ENCODE measurements around the gene SLC8B1. TPM values are rescaled to one million over a fixed set of nuclear protein-coding genes. Genes with fewer than 3 reads are reported as not detected.

Gene SLC8B1
- polyA plus RNA-seq, 1 donor (not counting 4 experiments of a cell fraction or from before 2014, with no cell fraction given) = 8.0 TPM

DNA sequence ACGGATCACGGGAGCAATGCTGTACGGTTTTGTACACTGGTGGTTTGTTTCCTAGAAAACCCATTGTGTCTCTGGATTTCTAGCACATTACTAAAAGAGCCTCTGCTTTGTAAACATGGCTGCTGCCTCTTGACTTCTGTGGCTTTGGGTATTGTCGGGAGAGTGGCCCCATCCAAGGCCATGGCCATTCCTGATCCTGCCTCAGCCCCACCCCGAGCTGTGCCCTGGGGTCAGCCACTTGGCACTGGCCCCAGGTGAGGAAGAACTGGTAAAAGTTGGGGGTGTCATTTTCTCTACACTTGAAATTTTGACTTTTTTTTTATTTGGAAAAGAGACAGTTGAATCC lies 36.5 kb downstream of the SLC8B1 start:
- Histone ChIP-seq H4K20me1 (ENCODE audit: control insufficient read depth, extremely low read depth, insufficient read depth, low read length) (no peaks in the 10 kb centered on the region), H2AFZ (ENCODE audit: control insufficient read depth, low read length) (no peak overlapping the region), H3K4me2 (ENCODE audit: control insufficient read depth, extremely low read depth, insufficient read depth, low read depth, low read length) (no peak overlapping the region), H3K27me3 (ENCODE audit: control insufficient read depth, extremely low read depth, insufficient read depth, low read length) (no peaks in the 10 kb centered on the region), H3K9ac (ENCODE audit: control insufficient read depth, extremely low read depth, insufficient read depth, low read length) (no peak overlapping the region), H3K9me1 (ENCODE audit: control insufficient read depth, extremely low read depth, insufficient read depth, low read length) (peaks cover 2% of the 10 kb centered on the region), H3K9me3 (ENCODE audit: control insufficient read depth, low read depth, low read length) (no peaks in the 10 kb centered on the region), H3K36me3 (ENCODE audit: control insufficient read depth in 2 of 2, extremely low read depth in 1 of 2, insufficient read depth in 2 of 2, low read length in 2 of 2) (peaks cover 1 to 6% of the 10 kb centered on the region in 2 experiments), H3K4me3 (ENCODE audit: control insufficient read depth in 2 of 3, extremely low read depth in 1 of 3, insufficient read depth in 2 of 3, low read depth in 1 of 3, low read length in 3 of 3) (no peak overlapping the region), H3K27ac (ENCODE audit: control insufficient read depth, insufficient read depth, low read length) (no peak overlapping the region), H3K4me1 (ENCODE audit: control insufficient read depth, extremely low read depth, insufficient read depth, low read length) (peaks cover 14% of the 10 kb centered on the region), H3K79me2 (ENCODE audit: control insufficient read depth, insufficient read depth, low read length) (no peaks in the 10 kb centered on the region)
- dilution Hi-C loops (cut with MboI; ENCODE audit: extremely low pct_ligation_motif_present, low sequenced_read_pairs) = no loop called here
- no peak for DNase-seq (ENCODE audit: low read depth, low spot score)
- no peak for FAIRE-seq
- TF ChIP-seq EZH2 (IDR thresholded peaks at IDR 0.05; ENCODE audit: low read length) = no peak
- TF ChIP-seq, protein P1, sequence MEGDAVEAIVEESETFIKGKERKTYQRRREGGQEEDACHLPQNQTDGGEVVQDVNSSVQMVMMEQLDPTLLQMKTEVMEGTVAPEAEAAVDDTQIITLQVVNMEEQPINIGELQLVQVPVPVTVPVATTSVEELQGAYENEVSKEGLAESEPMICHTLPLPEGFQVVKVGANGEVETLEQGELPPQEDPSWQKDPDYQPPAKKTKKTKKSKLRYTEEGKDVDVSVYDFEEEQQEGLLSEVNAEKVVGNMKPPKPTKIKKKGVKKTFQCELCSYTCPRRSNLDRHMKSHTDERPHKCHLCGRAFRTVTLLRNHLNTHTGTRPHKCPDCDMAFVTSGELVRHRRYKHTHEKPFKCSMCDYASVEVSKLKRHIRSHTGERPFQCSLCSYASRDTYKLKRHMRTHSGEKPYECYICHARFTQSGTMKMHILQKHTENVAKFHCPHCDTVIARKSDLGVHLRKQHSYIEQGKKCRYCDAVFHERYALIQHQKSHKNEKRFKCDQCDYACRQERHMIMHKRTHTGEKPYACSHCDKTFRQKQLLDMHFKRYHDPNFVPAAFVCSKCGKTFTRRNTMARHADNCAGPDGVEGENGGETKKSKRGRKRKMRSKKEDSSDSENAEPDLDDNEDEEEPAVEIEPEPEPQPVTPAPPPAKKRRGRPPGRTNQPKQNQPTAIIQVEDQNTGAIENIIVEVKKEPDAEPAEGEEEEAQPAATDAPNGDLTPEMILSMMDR (optimal IDR thresholded peaks at IDR 0.05 in 1 of 3, IDR thresholded peaks at IDR 0.05 in 1 of 3, conservative IDR thresholded peaks at IDR 0.05 in 1 of 3; ENCODE audit: extremely low read depth in 1 of 3, insufficient read depth in 2 of 3, low read length in 3 of 3) = no peak

DNA sequence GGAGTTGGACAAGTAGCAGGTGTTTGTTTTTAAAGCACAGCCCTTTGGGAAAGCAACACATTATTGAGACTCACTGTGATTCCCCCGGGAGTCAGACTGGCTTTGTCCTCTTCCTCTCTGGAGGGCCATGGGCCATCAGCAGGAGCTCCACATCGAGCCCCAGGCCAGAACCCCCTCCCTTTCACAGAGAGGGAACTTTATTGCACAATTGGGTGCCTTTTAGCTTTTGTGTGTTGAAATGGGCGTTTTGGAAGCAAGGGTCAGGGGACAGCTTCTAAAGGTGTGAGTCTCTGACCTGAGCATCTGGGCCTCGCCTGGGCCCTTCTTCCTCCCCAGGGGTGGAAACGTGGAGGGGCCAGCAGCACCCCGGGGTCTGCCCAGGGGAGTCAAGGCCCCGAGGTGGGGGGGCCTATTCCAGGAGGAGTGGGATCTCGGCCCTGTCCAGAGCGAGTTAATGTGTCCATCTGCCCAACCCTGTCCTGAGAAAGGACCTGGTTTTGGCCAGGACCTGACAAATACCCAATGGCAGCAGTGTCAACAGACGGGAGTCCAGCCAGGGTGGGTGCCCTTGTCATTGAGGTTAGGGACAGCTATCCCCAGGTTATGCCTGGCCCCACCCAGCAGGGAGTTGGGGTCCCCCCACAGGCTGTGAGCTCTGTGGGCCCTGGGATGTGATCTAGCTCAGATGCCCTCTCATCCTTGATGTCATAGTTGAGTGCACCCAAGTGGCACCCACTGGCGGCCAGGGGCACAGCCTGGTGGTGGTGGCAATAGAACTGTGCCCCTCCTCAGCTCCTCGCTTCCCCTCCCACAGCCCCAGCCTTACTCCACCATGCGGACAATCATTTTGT lies 37.1 kb downstream of the SLC8B1 start:
- H2AFZ ChIP-seq (ENCODE audit: control insufficient read depth, low read length) = no peak overlapping the region
- H3K9me1 ChIP-seq (ENCODE audit: control insufficient read depth, extremely low read depth, insufficient read depth, low read length) = peaks cover 2% of the 10 kb centered on the region
- FAIRE-seq (no peak), DNase-seq (ENCODE audit: low read depth, low spot score) (no peak)
- peaks cover 5 to 6% of the 10 kb centered on the region in 2 experiments for H3K36me3 ChIP-seq (ENCODE audit: control insufficient read depth in 2 of 2, extremely low read depth in 1 of 2, insufficient read depth in 2 of 2, low read length in 2 of 2)
- H3K4me3 ChIP-seq (ENCODE audit: control insufficient read depth in 2 of 3, extremely low read depth in 1 of 3, insufficient read depth in 2 of 3, low read depth in 1 of 3, low read length in 3 of 3) = no peak overlapping the region
- no peak overlapping the region for H3K4me2 ChIP-seq (ENCODE audit: control insufficient read depth, extremely low read depth, insufficient read depth, low read depth, low read length)
- dilution Hi-C loops (cut with MboI; ENCODE audit: extremely low pct_ligation_motif_present, low sequenced_read_pairs) = no loop called here
- no peaks in the 10 kb centered on the region for H3K79me2 ChIP-seq (ENCODE audit: control insufficient read depth, insufficient read depth, low read length)
- H3K4me1 ChIP-seq (ENCODE audit: control insufficient read depth, extremely low read depth, insufficient read depth, low read length) = peaks cover 14% of the 10 kb centered on the region
- H3K9ac ChIP-seq (ENCODE audit: control insufficient read depth, extremely low read depth, insufficient read depth, low read length) = no peak overlapping the region
- TF ChIP-seq EZH2 (IDR thresholded peaks at IDR 0.05; ENCODE audit: low read length) = no peak
- TF ChIP-seq, protein P1 (optimal IDR thresholded peaks at IDR 0.05 in 1 of 3, IDR thresholded peaks at IDR 0.05 in 1 of 3, conservative IDR thresholded peaks at IDR 0.05 in 1 of 3; ENCODE audit: extremely low read depth in 1 of 3, insufficient read depth in 2 of 3, low read length in 3 of 3) = no peak
- H3K27me3 ChIP-seq (ENCODE audit: control insufficient read depth, extremely low read depth, insufficient read depth, low read length) = no peaks in the 10 kb centered on the region
- H4K20me1 ChIP-seq (ENCODE audit: control insufficient read depth, extremely low read depth, insufficient read depth, low read length) = no peaks in the 10 kb centered on the region
- H3K27ac ChIP-seq (ENCODE audit: control insufficient read depth, insufficient read depth, low read length) = no peak overlapping the region
- H3K9me3 ChIP-seq (ENCODE audit: control insufficient read depth, low read depth, low read length) = no peaks in the 10 kb centered on the region

Data from keratinocyte (primary cell).